Superior temporal gyrus (tissue), 1 donor: ENCODE measurements around the gene MPND.

ENCODE experiments used
- DNase-seq: peaks from one replicate; pipeline ENCODE4 v3.0.0-alpha.2; 2016; ENCODE audit errors: extremely low spot score

The MPND gene

DNA sequence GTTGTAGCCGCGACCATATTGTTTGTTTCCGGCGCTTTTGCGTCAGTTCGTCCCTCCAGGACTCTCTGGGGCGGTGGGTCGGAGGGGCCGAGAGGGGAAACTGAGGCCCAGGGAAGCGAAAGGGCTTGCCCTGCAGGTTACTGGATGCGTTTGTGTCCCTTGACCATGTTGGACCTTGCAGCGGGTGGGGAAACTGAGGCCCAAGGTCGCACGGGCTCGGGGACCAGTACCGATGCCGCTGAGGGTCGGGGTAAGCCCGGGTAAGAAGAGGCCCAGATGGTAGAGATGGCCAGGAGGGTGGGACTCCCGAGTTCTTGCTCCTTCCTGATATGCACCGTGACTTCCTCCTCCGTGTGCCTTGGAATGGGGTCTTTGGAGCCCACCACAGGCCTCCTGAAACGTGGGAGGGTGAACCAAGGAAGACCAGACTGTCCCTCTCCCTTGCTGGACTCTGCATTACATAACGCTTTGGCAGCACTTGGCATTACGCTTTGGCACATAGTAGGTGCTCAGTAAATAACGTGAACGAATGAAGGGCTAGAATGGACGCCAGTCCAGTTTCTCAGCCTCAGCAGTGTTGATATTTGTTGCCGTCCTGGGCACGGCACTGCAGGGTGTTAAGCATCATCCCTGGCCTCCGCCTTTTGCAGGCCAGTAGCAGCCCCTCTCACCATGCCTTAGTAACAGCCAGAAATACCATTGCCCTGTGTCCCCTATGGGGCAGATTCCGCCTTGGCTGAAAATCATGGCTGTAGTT lies 59.8 kb downstream of the MPND start:
- DNase-seq: no peak

DNA sequence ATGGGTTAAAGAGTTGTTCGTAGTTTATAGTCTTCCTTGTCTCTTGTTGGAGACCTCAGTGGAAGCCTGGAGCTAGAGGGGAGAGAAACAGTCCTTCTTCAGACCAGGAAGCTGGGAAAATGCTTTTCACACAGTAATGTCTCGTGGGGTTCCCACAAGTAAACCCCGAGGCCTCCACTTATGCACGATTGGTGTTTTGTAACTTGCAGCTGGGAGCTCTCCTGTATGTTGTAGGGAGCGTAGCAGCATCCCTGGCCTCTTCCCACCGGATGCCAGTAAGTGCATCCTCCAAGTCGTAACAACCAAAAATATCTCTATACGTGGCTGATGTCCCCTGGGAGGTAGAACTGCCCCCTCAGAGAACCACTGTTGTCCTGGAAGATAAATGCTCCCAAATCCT lies 62.6 kb downstream of the MPND start:
- DNase-seq: no peak

DNA sequence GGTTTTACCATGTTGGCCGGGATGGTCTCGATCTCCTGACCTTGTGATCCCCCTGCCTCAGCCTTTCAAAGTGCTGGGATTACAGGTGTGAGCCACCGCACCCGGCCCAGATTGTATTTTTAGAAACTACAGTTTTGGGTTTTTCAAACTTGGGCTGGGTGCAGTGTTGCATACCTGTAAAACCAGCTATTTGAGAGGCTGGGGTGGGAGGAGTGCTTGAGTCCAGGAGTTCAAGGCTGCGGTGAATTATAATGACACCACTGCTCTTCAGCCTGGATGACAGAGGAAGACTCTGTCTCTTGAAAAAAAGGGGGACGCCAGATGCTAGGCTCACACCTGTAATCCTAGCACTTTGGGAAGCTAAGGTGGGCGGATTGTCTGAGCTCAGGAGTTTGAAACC lies 63.3 kb downstream of the MPND start:
- no peak for DNase-seq

DNA sequence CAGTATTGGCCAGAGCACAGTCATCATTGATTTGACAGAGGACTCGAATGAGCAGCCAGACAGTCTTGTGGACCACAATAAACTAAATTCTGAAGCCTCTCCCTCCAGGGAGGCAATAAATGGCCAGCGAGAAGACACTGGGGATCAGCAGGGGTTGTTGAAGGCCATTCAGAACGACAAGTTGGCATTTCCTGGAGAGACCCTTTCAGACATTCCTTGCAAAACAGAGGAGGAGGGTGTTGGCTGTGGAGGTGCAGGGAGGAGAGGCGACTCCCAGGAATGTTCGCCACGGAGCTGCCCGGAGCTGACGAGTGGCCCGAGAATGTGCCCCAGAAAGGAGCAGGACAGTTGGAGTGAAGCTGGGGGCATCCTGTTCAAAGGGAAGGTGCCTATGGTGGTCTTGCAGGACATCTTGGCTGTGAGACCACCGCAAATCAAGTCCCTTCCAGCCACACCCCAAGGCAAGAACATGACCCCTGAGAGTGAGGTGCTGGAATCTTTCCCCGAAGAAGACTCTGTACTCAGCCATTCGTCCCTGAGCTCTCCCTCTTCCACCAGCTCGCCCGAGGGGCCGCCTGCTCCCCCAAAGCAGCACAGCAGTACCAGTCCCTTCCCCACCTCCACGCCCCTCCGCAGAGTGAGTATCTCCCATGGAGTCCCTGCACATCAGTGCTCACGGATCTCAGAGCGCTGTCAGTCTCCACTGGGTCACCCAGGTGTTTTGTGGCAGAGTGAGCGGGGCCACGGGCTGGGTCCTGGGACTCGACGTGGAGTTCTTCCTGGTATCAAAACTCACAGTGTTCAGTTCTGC lies 66.0 kb downstream of the MPND start:
- DNase-seq: no peak
